ENCODE data around the gene KCNJ9.
A peak's percentile ranks its signal among the peaks of the same experiment; 100 is the strongest.

Gene KCNJ9

DNA sequence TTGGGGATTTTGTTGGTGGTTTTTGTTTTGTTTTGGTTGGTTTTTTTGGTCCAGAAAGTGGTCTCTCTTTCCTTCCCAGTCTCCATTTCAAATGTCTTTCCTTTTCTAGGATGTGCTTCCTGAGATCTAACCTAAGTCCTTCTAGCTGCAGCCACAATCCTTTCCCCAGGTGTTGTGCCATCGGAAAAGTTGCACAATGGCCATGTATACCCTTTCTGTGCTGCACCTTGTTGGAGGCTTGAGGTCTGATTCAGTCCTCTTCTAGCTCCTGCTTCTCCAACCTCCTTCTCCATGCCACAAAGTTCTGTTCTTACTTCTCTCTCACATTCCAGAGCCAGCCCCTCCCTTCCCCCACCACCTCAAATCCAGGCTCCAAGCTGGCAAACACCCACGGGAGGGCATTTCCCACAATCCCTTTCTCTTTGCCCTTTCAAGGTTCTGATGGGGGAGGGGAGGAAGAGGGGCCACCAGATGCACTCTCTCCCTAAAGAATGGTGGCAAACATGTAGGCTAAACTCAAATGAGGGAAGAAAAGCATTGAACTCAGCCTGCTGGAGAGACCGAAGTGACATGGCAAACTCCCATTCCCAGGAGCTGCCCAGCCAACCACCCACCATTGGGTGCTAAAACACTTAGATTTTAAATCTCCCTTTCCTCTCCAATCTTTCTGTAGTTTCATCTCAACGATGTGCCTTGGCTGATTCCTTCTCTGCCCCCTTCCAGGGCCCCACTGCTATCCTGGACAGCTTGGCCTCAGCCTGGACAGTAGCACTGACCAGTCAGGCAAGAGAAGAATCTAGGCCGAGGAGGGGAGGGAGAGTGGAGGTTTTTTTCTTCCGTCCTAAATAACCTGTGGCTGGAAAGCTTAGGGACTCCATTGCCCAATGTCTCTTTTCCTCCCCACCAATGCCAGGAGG lies 14.3 kb upstream of the KCNJ9 start:
- no peak for DNase-seq (ENCODE audit: low read depth)
- no peak overlapping the region for H3K4me3 ChIP-seq (ENCODE audit: low read depth, low read length)
- TF ChIP-seq, protein P1, sequence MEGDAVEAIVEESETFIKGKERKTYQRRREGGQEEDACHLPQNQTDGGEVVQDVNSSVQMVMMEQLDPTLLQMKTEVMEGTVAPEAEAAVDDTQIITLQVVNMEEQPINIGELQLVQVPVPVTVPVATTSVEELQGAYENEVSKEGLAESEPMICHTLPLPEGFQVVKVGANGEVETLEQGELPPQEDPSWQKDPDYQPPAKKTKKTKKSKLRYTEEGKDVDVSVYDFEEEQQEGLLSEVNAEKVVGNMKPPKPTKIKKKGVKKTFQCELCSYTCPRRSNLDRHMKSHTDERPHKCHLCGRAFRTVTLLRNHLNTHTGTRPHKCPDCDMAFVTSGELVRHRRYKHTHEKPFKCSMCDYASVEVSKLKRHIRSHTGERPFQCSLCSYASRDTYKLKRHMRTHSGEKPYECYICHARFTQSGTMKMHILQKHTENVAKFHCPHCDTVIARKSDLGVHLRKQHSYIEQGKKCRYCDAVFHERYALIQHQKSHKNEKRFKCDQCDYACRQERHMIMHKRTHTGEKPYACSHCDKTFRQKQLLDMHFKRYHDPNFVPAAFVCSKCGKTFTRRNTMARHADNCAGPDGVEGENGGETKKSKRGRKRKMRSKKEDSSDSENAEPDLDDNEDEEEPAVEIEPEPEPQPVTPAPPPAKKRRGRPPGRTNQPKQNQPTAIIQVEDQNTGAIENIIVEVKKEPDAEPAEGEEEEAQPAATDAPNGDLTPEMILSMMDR (conservative IDR thresholded peaks at IDR 0.05; ENCODE audit: low read depth, low read length): no peak

DNA sequence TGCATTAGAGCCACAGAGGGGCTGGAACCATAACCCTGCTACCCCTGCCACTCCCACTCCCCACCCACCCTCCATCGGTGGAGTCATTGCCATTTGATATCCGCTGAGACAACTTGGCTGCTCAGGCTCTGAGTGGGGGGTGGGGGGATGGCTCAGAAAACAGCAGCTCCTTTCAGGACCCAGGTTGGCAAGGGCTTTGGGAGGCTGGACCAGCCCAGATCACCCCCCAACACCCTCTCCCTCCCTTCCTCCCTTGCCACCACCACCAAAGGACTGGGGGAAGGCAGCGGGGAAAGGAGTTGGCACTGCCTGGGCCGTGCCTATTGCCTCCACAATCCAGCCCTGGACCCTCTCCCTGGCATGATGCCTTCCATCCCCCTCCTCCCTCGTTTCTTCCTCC lies 13.1 kb upstream of the KCNJ9 start:
- H3K4me3 ChIP-seq (ENCODE audit: low read depth, low read length): no peak overlapping the region
- TF ChIP-seq, protein P1 (conservative IDR thresholded peaks at IDR 0.05; ENCODE audit: low read depth, low read length): no peak
- no peak for DNase-seq (ENCODE audit: low read depth)

DNA sequence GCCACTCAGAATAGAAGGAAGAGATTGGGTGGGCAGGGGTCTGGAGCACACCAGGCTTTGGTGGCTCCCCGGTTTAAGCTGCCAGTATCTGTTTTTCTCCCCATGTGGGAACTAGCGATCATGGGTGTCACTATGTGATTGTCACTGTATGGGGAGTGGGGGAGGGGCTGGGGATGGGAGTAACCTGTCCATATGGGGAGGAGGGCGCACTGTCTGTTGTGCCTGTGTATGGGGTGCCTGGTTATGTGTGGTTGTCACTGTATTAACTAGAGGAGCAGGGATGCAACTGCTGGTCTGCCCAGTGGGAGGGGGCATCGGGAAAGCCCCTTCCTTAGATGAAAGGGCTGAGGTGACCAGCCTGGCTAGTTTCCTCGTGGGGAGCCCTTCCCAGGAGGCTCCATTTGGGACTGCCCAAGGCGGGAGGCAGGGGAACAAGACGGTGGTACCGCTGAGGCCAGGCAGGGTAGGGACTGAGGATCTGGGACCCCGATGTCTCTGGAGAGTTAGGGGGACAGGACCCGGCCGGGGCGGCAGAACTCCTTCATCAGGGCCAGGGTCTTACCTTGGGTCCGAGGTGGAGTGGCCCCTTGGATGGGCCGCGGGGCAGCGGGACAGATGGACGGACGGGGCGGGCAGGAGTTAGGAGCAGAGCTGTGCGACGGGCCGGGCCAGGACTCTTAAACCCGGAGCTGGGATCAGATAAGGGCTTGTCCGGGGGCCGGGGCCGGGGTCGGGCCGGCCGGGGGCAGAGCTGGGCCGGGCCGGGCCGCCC lies 11.7 kb upstream of the KCNJ9 start, which contains the start of gene KCNJ10:
KCNJ10 (minus strand) TSS at position 701 of the 772 bp plus-strand sequence. CDS start 27,628 bp downstream, outside the sequence.
- TF ChIP-seq, protein P1 (conservative IDR thresholded peaks at IDR 0.05; ENCODE audit: low read depth, low read length): no peak
- H3K4me3 ChIP-seq (ENCODE audit: low read depth, low read length): peak within 1 kb of the TSS; percentile 60
- DNase-seq (ENCODE audit: low read depth): no peak

DNA sequence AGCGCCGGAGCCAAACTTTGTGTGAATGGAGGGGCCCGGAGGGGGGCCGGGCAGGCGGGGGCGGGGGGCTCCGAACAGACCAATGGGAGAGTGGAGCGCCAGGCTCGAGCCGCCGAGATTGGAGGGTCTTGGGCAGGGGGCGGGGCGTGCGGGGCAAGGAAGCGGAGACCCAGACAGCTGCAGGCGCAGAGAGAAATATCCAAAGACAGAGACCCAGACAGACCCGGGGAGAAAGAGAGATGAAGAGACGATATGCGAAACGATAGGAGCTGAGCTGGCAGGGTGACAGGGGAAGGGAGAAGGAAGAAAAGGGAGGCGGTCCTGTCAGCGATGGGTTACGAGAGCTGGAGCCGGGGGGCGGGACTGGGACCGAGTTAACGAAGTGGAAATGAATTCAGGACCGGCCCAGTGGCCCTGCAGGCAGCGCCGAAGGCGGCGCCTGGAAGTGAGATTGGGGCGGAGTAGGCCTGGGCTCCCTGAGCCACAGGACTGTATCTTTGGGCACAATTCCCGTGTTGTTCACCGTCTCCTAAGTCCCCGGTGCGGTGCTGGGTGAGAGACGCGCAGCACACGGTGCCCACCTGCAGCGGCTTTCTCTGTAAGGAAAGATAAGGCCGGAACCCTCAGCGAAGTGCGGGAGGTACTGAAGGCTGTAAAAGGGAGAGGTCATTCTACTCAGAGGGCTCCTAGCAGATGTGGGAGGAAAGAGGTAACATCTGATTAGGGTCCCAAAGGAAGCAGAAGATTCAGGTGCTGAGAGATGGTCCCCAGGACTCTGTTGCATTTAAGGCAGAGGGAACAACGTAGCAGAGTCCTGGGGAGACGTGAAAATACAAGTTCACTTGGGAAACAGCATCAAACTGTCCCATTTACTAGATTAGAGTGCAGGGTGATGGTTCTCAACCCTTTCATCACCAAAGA lies 10.8 kb upstream of the KCNJ9 start:
- H3K4me3 ChIP-seq (ENCODE audit: low read depth, low read length): peak overlapping the region; percentile 60
- DNase-seq (ENCODE audit: low read depth): peak; percentile 58
- TF ChIP-seq, protein P1 (conservative IDR thresholded peaks at IDR 0.05; ENCODE audit: low read depth, low read length): no peak

DNA sequence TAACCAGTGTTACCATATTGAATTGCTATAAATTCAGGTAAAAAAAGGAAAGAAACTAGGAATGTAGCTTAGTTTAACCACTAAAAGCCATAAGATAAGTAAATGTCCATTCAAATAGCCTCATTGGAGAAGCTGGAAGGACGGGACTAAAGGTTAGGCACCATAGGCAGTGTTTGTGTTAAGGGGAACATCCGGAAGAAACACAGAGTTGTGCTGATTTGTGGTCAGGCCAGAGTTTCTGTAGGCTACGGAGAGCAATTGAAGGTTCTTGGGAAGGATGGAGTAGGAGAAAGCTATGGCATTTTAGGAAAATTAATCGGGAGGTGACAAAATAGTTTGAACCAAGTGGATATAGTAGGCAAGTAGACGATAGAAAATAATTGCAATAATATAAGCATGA lies 10.0 kb upstream of the KCNJ9 start:
- no peak for DNase-seq (ENCODE audit: low read depth)
- no peak overlapping the region for H3K4me3 ChIP-seq (ENCODE audit: low read depth, low read length)
- TF ChIP-seq, protein P1 (conservative IDR thresholded peaks at IDR 0.05; ENCODE audit: low read depth, low read length): no peak

DNA sequence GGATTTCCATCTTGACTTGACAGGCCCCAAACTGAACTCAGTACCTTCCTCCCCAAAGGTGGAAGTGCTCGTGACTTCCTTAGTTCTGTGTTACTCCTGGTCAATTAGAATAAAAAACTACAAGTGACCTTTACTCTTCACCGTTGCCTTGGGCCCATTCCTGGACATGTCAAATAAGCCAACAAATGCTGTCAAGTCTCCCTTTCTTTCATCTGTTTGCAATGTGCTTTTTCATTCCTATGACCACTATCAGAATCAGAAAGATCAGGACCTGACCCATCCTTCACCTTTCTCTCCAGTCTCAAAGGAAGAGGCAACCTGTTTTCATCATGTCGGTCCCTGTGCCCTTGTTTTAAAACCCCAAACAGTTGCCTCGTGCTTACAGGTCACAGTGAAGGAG lies 6.5 kb upstream of the KCNJ9 start:
- H3K4me3 ChIP-seq (ENCODE audit: low read depth, low read length): no peak overlapping the region
- no peak for DNase-seq (ENCODE audit: low read depth)
- TF ChIP-seq, protein P1 (conservative IDR thresholded peaks at IDR 0.05; ENCODE audit: low read depth, low read length): no peak
